ENCODE data around the gene STAG1. TPM values are rescaled to one million over a fixed set of nuclear protein-coding genes. Genes with fewer than 3 reads are reported as not detected.

Gene STAG1
- total RNA-seq, 4 donors from 2014 or later, result 48.6 to 71.2 (median 58.2) TPM

DNA sequence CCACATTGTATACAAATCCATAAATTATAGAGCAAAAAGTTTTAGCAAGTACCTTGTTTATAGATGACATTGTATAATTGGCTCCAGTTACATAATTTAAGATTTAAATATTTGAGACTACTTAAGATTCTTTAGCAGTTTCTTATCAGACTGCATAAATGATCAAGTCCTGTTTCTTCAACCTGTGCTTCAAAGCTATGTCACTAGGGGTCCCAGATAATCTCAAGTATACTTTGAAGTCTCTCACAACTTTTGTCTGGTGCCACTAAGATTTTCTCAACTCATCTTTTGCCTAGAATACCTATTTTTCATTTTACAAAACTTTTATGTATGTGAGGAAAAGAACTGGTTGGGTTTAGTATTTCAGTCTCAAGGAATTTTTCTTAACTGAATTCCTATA lies 205.5 kb downstream of the STAG1 start:
- Histone ChIP-seq H3K27ac (no peak overlapping the region), H3K36me3 (peaks cover 0 to 3% (median 0%) of the 10 kb centered on the region in 3 donors), H3K4me1 (peaks cover 0 to 4% (median 0%) of the 10 kb centered on the region in 4 donors), H3K9me3 (no peaks in the 10 kb centered on the region), H3K4me3 (no peak overlapping the region), H3K27me3 (no peaks in the 10 kb centered on the region)
- no peak for TF ChIP-seq EP300 (IDR thresholded peaks at IDR 0.05)
- TF ChIP-seq, protein P1, sequence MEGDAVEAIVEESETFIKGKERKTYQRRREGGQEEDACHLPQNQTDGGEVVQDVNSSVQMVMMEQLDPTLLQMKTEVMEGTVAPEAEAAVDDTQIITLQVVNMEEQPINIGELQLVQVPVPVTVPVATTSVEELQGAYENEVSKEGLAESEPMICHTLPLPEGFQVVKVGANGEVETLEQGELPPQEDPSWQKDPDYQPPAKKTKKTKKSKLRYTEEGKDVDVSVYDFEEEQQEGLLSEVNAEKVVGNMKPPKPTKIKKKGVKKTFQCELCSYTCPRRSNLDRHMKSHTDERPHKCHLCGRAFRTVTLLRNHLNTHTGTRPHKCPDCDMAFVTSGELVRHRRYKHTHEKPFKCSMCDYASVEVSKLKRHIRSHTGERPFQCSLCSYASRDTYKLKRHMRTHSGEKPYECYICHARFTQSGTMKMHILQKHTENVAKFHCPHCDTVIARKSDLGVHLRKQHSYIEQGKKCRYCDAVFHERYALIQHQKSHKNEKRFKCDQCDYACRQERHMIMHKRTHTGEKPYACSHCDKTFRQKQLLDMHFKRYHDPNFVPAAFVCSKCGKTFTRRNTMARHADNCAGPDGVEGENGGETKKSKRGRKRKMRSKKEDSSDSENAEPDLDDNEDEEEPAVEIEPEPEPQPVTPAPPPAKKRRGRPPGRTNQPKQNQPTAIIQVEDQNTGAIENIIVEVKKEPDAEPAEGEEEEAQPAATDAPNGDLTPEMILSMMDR (IDR thresholded peaks at IDR 0.05), result no peak
- no peak for TF ChIP-seq POLR2A (IDR thresholded peaks at IDR 0.05)
- no peak for DNase-seq (ENCODE audit: low spot score in 2 of 2)

DNA sequence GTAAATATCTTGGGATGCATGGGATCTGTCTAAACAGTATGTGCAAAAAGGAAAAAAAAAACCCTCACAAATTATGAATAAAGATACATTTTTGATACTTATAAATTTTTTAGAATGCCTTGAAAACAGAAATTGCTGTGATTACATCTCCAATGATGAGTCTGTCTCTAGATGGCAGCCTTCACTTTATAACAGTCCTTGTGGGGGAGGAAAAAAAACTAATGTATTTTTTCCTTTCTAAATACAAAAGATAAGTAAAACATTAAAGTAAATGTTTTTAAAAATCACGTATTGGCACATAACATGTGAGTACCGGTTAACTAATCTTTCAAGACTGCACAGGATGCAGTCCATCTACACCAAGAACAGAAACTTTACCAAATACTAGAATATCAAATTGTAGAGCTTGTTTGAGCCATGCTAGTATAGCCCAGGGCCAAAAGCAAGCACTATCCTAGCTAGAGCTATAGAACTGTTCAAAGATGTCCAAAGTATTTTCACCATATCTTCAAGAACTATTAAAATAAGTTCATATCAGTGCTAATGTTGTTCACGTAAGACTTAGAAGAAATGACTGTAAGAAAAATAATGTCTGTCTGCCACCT lies 206.4 kb downstream of the STAG1 start:
- no peak for DNase-seq (ENCODE audit: low spot score in 2 of 2)
- Histone ChIP-seq H3K4me3 (no peak overlapping the region), H3K4me1 (peaks cover 0 to 4% (median 0%) of the 10 kb centered on the region in 4 donors), H3K27ac (no peak overlapping the region), H3K27me3 (no peaks in the 10 kb centered on the region), H3K9me3 (no peaks in the 10 kb centered on the region), H3K36me3 (no peaks in the 10 kb centered on the region)
- TF ChIP-seq, protein P1 (IDR thresholded peaks at IDR 0.05), result peak in 1 of 5 experiments; percentile 11
- no peak for TF ChIP-seq POLR2A (IDR thresholded peaks at IDR 0.05)
- 49 to 55% methylated on average over 3 of the region's 3 CpGs for WGBS, 2 donors

DNA sequence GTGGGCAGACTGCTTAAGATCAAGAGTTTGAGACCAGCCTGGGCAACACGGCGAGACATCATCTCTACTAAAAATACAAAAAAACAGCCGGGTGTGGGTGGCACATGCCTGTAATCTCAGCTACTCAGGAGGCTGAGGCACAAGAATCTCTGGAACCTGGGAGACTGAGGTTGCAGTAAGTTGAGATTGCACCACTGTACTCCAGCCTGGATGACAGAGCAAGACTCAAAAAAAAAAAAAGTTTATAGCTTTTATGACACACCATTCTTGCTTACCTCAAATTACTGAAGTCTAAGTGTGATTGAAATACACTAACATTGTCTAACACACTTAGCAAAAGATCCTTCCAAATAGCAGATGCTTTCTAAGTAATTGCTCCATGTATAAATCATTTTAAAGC lies 207.6 kb downstream of the STAG1 start:
- DNase-seq (ENCODE audit: low spot score in 2 of 2), result no peak
- Histone ChIP-seq H3K9me3 (no peaks in the 10 kb centered on the region), H3K36me3 (no peaks in the 10 kb centered on the region), H3K4me1 (peaks cover 0 to 4% (median 0%) of the 10 kb centered on the region in 4 donors), H3K27me3 (no peaks in the 10 kb centered on the region), H3K4me3 (no peak overlapping the region), H3K27ac (no peak overlapping the region)
- TF ChIP-seq POLR2A (IDR thresholded peaks at IDR 0.05), result no peak
- TF ChIP-seq, protein P1 (IDR thresholded peaks at IDR 0.05), result no peak
- no peak for TF ChIP-seq EP300 (IDR thresholded peaks at IDR 0.05)
- 85 to 93% methylated on average over 3 of the region's 3 CpGs for WGBS, 2 donors

- no peak for TF ChIP-seq EP300 (IDR thresholded peaks at IDR 0.05)
- TF ChIP-seq POLR2A (IDR thresholded peaks at IDR 0.05), result no peak
- TF ChIP-seq, protein P1 (IDR thresholded peaks at IDR 0.05), result no peak
- Histone ChIP-seq H3K4me1 (peaks cover 0 to 4% (median 0%) of the 10 kb centered on the region in 4 donors), H3K27me3 (no peaks in the 10 kb centered on the region), H3K4me3 (no peak overlapping the region), H3K36me3 (peaks cover 0 to 6% (median 0%) of the 10 kb centered on the region in 3 donors), H3K9me3 (no peaks in the 10 kb centered on the region), H3K27ac (no peak overlapping the region)
- 59 to 61% methylated on average over 4 of the region's 4 CpGs for WGBS, 2 donors
- DNase-seq (ENCODE audit: low spot score in 2 of 2), result no peak
Measured at GRCh38 chr3:136543385-136543784, 208.8 kb downstream of the STAG1 start.

DNA sequence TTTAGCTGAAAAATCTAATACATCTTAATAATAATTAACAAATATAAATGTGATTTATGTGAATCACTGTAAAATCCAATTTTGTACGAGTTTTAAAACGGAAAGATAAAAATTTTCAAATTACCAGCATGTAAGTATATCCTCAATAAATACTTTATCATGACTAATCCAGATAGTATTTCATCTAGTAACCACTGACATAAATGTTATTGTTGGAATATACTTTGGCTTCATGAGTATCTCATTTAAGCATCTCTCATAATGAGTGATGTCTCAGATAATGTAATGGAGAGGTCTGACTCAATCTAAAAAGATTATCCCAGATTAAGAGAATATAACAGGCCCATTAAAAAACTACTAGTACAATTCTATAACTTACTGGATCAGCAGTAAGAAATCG lies 216.3 kb downstream of the STAG1 start:
- no peaks in the 10 kb centered on the region for H3K4me1 ChIP-seq
- WGBS, 2 donors, result 96 to 97% methylated on average over 3 of the region's 3 CpGs
- peaks cover 0 to 26% (median 5%) of the 10 kb centered on the region in 4 donors for H3K9me3 ChIP-seq
- DNase-seq (ENCODE audit: low spot score in 2 of 2), result no peak
- no peak overlapping the region for H3K4me3 ChIP-seq
- no peaks in the 10 kb centered on the region for H3K27me3 ChIP-seq
- TF ChIP-seq, protein P1 (IDR thresholded peaks at IDR 0.05), result no peak
- TF ChIP-seq POLR2A (IDR thresholded peaks at IDR 0.05), result no peak
- no peak for TF ChIP-seq EP300 (IDR thresholded peaks at IDR 0.05)
- peaks cover 0 to 44% (median 0%) of the 10 kb centered on the region in 3 donors for H3K36me3 ChIP-seq
- no peak overlapping the region for H3K27ac ChIP-seq

Data from tibial nerve (tissue), 4 donors.